PFSK-1 (cell line): ENCODE results near the gene CTTNBP2NL.

Experiments used
- FOXP2 ChIP-seq: optimal IDR thresholded peaks from 2 replicates; pipeline ENCODE3; 2011; ENCODE audit warnings: borderline replicate concordance, control low read depth, inconsistent platforms; ENCODE audit not compliant: insufficient read depth; ENCODE audit errors: extremely low read length, extremely low read depth
- POLR2AphosphoS5 ChIP-seq: IDR thresholded peaks from 2 replicates; pipeline ENCODE4 v1.6.1; 2012; ENCODE audit warnings: low read depth, mild to moderate bottlenecking, control low read depth, low read length, moderate library complexity
- SIN3A ChIP-seq: IDR thresholded peaks from 2 replicates; pipeline ENCODE4 v1.6.1; 2012; ENCODE audit warnings: mild to moderate bottlenecking, low read length, moderate library complexity, borderline replicate concordance; ENCODE audit not compliant: insufficient read depth
- TAF1 ChIP-seq: IDR thresholded peaks from 2 replicates; pipeline ENCODE4 v1.6.1; 2012; ENCODE audit warnings: low read length, control low read depth, borderline replicate concordance; ENCODE audit not compliant: insufficient read depth
- TF ChIP-seq, protein P1 (sequence below), 2 experiments: IDR thresholded peaks; 2 replicates each; pipeline versions ENCODE4 v1.6.1 to v1.8.0; 2011 to 2012; ENCODE audit warnings: low read depth in 2 of 2, low read length in 2 of 2, control low read depth in 1 of 2, inconsistent platforms in 1 of 2, mild to moderate bottlenecking in 1 of 2, moderate library complexity in 1 of 2; ENCODE audit not compliant: insufficient read depth in 1 of 2

CTTNBP2NL gene

DNA sequence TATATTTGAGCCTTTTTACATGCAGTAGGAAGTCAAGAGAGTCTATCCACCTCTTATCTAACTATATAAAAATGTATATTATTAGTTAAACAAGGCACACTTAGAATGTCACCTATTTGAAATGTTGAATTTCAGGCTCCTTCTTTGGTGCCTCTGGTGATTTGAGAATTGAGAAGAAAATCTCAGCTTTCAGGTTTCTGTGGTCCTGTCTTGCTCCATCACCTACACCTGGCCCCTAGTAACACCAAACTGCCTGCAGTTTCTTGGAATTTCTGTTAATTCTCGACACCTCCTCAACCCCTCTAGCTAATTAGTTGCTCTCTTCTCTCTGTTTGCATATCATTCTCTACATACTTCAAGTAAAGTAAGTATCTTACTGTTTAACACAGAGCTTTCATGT, 57.9 kb downstream of the CTTNBP2NL start:
- TF ChIP-seq, protein P1, sequence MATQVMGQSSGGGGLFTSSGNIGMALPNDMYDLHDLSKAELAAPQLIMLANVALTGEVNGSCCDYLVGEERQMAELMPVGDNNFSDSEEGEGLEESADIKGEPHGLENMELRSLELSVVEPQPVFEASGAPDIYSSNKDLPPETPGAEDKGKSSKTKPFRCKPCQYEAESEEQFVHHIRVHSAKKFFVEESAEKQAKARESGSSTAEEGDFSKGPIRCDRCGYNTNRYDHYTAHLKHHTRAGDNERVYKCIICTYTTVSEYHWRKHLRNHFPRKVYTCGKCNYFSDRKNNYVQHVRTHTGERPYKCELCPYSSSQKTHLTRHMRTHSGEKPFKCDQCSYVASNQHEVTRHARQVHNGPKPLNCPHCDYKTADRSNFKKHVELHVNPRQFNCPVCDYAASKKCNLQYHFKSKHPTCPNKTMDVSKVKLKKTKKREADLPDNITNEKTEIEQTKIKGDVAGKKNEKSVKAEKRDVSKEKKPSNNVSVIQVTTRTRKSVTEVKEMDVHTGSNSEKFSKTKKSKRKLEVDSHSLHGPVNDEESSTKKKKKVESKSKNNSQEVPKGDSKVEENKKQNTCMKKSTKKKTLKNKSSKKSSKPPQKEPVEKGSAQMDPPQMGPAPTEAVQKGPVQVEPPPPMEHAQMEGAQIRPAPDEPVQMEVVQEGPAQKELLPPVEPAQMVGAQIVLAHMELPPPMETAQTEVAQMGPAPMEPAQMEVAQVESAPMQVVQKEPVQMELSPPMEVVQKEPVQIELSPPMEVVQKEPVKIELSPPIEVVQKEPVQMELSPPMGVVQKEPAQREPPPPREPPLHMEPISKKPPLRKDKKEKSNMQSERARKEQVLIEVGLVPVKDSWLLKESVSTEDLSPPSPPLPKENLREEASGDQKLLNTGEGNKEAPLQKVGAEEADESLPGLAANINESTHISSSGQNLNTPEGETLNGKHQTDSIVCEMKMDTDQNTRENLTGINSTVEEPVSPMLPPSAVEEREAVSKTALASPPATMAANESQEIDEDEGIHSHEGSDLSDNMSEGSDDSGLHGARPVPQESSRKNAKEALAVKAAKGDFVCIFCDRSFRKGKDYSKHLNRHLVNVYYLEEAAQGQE (IDR thresholded peaks at IDR 0.05; ENCODE audit: insufficient read depth in 1 of 2, low read depth in 2 of 2, low read length in 2 of 2), result no peak
- TF ChIP-seq SIN3A (no peak), TAF1 (no peak), POLR2AphosphoS5 (no peak), FOXP2 (no peak)

DNA sequence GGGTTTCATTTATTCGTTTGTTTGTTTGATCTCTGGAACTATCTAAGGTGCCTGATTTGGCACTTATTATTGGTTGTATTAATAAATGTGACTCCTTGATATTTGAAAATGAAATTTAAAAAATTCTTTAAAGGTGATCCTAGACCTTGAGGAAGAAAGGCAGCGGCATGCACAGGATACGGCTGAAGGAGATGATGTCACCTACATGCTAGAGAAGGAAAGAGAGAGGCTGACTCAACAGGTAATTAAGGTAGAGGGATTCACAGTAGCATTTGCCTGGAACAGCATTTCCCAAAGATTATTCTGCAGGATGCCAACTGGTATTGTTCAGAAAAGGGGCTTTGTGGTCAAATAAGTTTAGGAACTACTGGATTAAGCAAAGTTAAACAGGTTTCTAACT, 58.3 kb downstream of the CTTNBP2NL start:
- TF ChIP-seq FOXP2, result no peak
- TF ChIP-seq POLR2AphosphoS5, result no peak
- TF ChIP-seq TAF1, result no peak
- TF ChIP-seq, protein P1 (IDR thresholded peaks at IDR 0.05; ENCODE audit: insufficient read depth in 1 of 2, low read depth in 2 of 2, low read length in 2 of 2), result no peak
- no peak for TF ChIP-seq SIN3A

DNA sequence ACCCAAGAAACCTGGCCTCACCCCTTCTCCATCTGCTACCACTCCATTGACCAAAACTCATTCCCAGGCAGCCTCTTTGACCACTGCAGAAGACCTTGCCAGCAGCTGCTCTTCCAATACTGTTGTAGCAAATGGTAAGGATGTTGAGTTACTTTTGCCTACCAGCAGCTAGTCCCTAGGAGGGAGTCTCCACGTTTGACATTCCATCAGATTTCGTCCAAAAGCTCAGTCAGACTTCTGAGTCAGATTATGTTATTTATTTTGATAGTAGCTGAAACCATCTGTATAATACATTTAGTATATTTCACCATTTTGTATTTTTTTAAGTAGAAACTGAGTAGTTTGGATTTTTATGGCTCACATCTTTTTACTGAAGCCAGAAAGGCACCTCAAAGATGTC, 61.2 kb downstream of the CTTNBP2NL start:
- TF ChIP-seq FOXP2 (no peak), SIN3A (no peak), TAF1 (no peak), POLR2AphosphoS5 (no peak)
- TF ChIP-seq, protein P1 (IDR thresholded peaks at IDR 0.05; ENCODE audit: insufficient read depth in 1 of 2, low read depth in 2 of 2, low read length in 2 of 2), result no peak

DNA sequence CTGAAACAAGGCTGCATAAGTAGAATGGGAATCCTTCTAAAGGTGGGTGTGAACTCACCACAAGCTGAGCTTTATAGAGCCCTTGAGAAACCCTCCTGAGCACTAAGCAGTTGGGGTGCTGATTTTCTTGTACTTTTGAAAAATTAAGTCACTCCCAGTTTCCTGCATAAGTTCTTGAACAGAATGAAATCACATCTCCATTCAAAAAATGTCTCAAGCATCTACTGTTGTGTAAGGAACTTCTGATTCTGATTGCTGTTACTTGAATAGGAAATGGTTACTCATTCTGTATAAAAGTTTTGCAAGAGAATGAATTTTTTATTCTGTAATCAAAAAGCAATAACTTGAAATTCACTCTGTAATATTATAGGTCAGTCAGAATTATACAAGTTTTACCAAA, 61.9 kb downstream of the CTTNBP2NL start:
- TF ChIP-seq TAF1 (no peak), POLR2AphosphoS5 (no peak), SIN3A (no peak), FOXP2 (no peak)
- TF ChIP-seq, protein P1 (IDR thresholded peaks at IDR 0.05; ENCODE audit: insufficient read depth in 1 of 2, low read depth in 2 of 2, low read length in 2 of 2), result no peak

DNA sequence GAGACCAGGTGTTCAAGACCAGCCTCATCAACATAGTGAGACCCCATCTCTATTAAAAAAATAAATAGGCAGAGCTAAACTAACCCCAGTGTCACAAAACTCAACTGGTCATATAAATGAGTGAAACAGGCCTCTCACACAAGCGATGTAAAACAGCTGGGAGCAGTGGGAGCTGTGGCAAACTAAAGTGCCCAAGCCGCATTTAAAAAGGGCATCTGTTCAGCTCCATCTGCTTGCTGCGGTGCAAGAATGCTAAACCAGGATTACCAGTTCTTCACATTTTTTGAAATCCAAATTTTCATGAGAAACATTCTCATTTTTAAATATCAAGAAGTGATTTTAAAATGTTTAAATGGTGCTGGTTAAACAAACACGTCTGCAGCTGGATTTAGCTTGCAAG, 62.7 kb downstream of the CTTNBP2NL start:
- no peak for TF ChIP-seq POLR2AphosphoS5

DNA sequence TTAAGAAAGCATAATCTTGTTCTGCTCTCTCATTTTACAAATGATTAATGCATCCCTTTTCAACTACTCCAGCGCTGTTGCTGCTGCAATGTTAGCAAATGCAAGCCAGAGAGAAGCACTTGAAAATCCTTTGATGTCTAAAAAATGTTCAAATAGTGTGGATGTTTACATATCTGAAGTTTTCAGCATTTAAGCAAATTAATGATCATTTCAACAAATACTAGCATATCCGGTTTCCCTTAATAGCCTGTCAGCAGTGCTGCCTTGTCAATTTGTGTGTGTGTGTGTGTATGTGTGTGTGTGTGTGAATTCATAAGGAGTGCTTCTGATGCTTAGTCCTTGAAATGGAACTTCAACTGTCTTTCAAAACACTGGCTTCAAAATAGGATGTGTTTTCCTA, 64.6 kb downstream of the CTTNBP2NL start:
- TF ChIP-seq FOXP2 (no peak), POLR2AphosphoS5 (no peak), TAF1 (no peak), SIN3A (no peak)
- TF ChIP-seq, protein P1 (IDR thresholded peaks at IDR 0.05; ENCODE audit: insufficient read depth in 1 of 2, low read depth in 2 of 2, low read length in 2 of 2), result no peak
